ENCODE measurements around the gene BTF3. TPM values are rescaled to one million over a fixed set of nuclear protein-coding genes. Genes with fewer than 3 reads are reported as not detected.

BTF3 gene
- 100 to 1,000 TPM; 361 to 435 (median 392) TPM for total RNA-seq

GRCh38 chr5:73498057-73498992 is at the start of gene BTF3:
Gene BTF3 (plus strand): TSS chr5:73498442. CDS start chr5:73498668, 226 bp downstream.
- TF ChIP-seq POLR2A (IDR thresholded peaks at IDR 0.05) (peak; percentile 57 to 87), EP300 (IDR thresholded peaks at IDR 0.05) (peak in 1 of 2 donors; percentile 95), CTCF (IDR thresholded peaks at IDR 0.05) (no peak)
- peak within 1 kb of the TSS; percentile 86 to 99 (median 96) for H3K27ac ChIP-seq
- no peaks in the 10 kb centered on the region for H3K9me3 ChIP-seq
- peak within 1 kb of the TSS; percentile 88 to 99 (median 94) for H3K4me3 ChIP-seq
- 0 to 1% methylated on average over 57 to 65 of the region's 67 CpGs for WGBS, 2 donors
- peaks cover 0 to 22% (median 7%) of the 10 kb centered on the region in 3 donors for H3K36me3 ChIP-seq
- no peaks in the 10 kb centered on the region for H3K27me3 ChIP-seq
- DNase-seq (ENCODE audit: low spot score in 2 of 2), result peak; percentile 90 to 93
- H3K4me1 ChIP-seq, result peaks cover 0 to 49% (median 20%) of the 10 kb centered on the region in 4 donors

GRCh38 chr5:73448463-73449136 is 49.6 kb upstream of the BTF3 start, which contains the start of gene FOXD1:
Gene FOXD1 (minus strand): TSS chr5:73448777. CDS start chr5:73448362, 415 bp downstream.
- H3K36me3 ChIP-seq, result no peaks in the 10 kb centered on the region
- H3K4me1 ChIP-seq, result peaks cover 0 to 51% (median 10%) of the 10 kb centered on the region in 4 donors
- H3K4me3 ChIP-seq, result peak within 1 kb of the TSS; percentile 43 to 65 (median 46)
- TF ChIP-seq POLR2A (IDR thresholded peaks at IDR 0.05) (peak; percentile 89 to 92), EP300 (IDR thresholded peaks at IDR 0.05) (peak in 1 of 2 donors; percentile 96), CTCF (IDR thresholded peaks at IDR 0.05) (peak in 1 of 5 experiments; percentile 15)
- no peaks in the 10 kb centered on the region for H3K9me3 ChIP-seq
- peak; percentile 86 to 93 for DNase-seq (ENCODE audit: low spot score in 2 of 2)
- H3K27me3 ChIP-seq, result peaks cover 4 to 87% of the 10 kb centered on the region in 2 donors
- peak within 1 kb of the TSS; percentile 49 to 91 (median 68) for H3K27ac ChIP-seq
- WGBS, 2 donors, result 1% methylated on average over 53 to 55 of the region's 59 CpGs

GRCh38 chr5:73450137-73450536 is 48.1 kb upstream of the BTF3 start:
- Histone ChIP-seq H3K4me3 (no peak overlapping the region), H3K27me3 (peaks cover 4 to 86% of the 10 kb centered on the region in 2 donors), H3K27ac (no peak overlapping the region), H3K9me3 (no peaks in the 10 kb centered on the region), H3K4me1 (peaks cover 0 to 43% (median 10%) of the 10 kb centered on the region in 4 donors), H3K36me3 (no peaks in the 10 kb centered on the region)
- 30 to 31% methylated on average over 7 of the region's 7 CpGs for WGBS, 2 donors
- no peak for DNase-seq (ENCODE audit: low spot score in 2 of 2)
- TF ChIP-seq CTCF (IDR thresholded peaks at IDR 0.05) (no peak), POLR2A (IDR thresholded peaks at IDR 0.05) (no peak), EP300 (IDR thresholded peaks at IDR 0.05) (no peak)

GRCh38 chr5:73450672-73451223 is 47.5 kb upstream of the BTF3 start:
- H3K27me3 ChIP-seq, result peaks cover 4 to 86% of the 10 kb centered on the region in 2 donors

More at GRCh38 chr5:73450672-73451223, 47.5 kb upstream of the BTF3 start:
- H3K9me3 ChIP-seq, result no peaks in the 10 kb centered on the region
- TF ChIP-seq EP300 (IDR thresholded peaks at IDR 0.05) (peak in 1 of 2 donors; percentile 33), CTCF (IDR thresholded peaks at IDR 0.05) (no peak)
- no peak overlapping the region for H3K27ac ChIP-seq
- no peaks in the 10 kb centered on the region for H3K36me3 ChIP-seq
- H3K4me1 ChIP-seq, result peaks cover 0 to 43% (median 10%) of the 10 kb centered on the region in 4 donors
- DNase-seq (ENCODE audit: low spot score in 2 of 2), result no peak
- peak overlapping the region; percentile 6 to 49 (median 29) for H3K4me3 ChIP-seq
- WGBS, 2 donors, result 5 to 16% methylated on average over 27 of the region's 27 CpGs
